ENCODE results near the gene ERAL1. TPM values are rescaled to one million over a fixed set of nuclear protein-coding genes. Genes with fewer than 3 reads are reported as not detected.

The ERAL1 gene
- total RNA-seq: 19.7 TPM
- 30.3 TPM for polyA plus RNA-seq
- long read RNA-seq, donor 1, partial matches to known transcripts: 0 of 1 reads
- long read RNA-seq, donor 1, other reads (novel, unspliced or antisense): 0 of 1 reads
- long read RNA-seq, donor 2: 0 reads
- long read RNA-seq, donor 3, transcript ERAL1-201 (10 exons, 1,925 nt): major isoform, 22 of 28 reads
- long read RNA-seq, donor 3, partial matches to known transcripts: 5 of 28 reads
- long read RNA-seq, donor 3, other reads (novel, unspliced or antisense): 0 of 28 reads
- long read RNA-seq, donor 4, transcript ERAL1-201 (10 exons, 1,925 nt): major isoform, 7 of 9 reads
- long read RNA-seq, donor 4, partial matches to known transcripts: 0 of 9 reads
- long read RNA-seq, donor 4, other reads (novel, unspliced or antisense): 0 of 9 reads
- long read RNA-seq, donor 5, transcript ERAL1-201 (10 exons, 1,925 nt): major isoform, 9 of 17 reads
- long read RNA-seq, donor 5, partial matches to known transcripts: 7 of 17 reads
- long read RNA-seq, donor 5, other reads (novel, unspliced or antisense): 0 of 17 reads
- long read RNA-seq, donor 6, transcript ERAL1-201 (10 exons, 1,925 nt): major isoform, 7 of 8 reads
- long read RNA-seq, donor 6, partial matches to known transcripts: 0 of 8 reads
- long read RNA-seq, donor 6, other reads (novel, unspliced or antisense): 0 of 8 reads
- long read RNA-seq, donor 7, transcript ERAL1-201 (10 exons, 1,925 nt): major isoform, 12 of 20 reads
- long read RNA-seq, donor 7, partial matches to known transcripts: 7 of 20 reads
- long read RNA-seq, donor 7, other reads (novel, unspliced or antisense): 0 of 20 reads
- long read RNA-seq, donor 8, transcript ERAL1-201 (10 exons, 1,925 nt): major isoform, 6 of 7 reads
- long read RNA-seq, donor 8, partial matches to known transcripts: 0 of 7 reads
- long read RNA-seq, donor 8, other reads (novel, unspliced or antisense): 0 of 7 reads
- long read RNA-seq, donor 9, transcript ERAL1-201 (10 exons, 1,925 nt): major isoform, 5 of 7 reads
- long read RNA-seq, donor 9, partial matches to known transcripts: 0 of 7 reads
- long read RNA-seq, donor 9, other reads (novel, unspliced or antisense): 0 of 7 reads
- long read RNA-seq, donor 10, partial matches to known transcripts: 0 of 6 reads
- long read RNA-seq, donor 10, other reads (novel, unspliced or antisense): 0 of 6 reads

- H3K9me3 ChIP-seq (ENCODE audit: control insufficient read depth in 2 of 2, insufficient read depth in 1 of 2, low read length in 1 of 2): no peaks in the 10 kb centered on the region
- WGBS: 1% methylated on average over 42 of the region's 42 CpGs
- H3K36me3 ChIP-seq (ENCODE audit: control insufficient read depth in 2 of 2, insufficient read depth in 2 of 2, low read length in 1 of 2): peaks cover 21 to 22% of the 10 kb centered on the region in 2 donors
- peak within 1 kb of the TSS; percentile 62 to 71 for H3K4me3 ChIP-seq (ENCODE audit: low read length in 2 of 2)
- peak within 1 kb of the TSS; percentile 48 to 82 for H3K27ac ChIP-seq (ENCODE audit: low read depth in 1 of 2, low read length in 1 of 2)
- H3K4me1 ChIP-seq (ENCODE audit: control insufficient read depth in 2 of 2, insufficient read depth in 2 of 2, low read length in 2 of 2): peaks cover 11 to 14% of the 10 kb centered on the region in 2 donors
- no peaks in the 10 kb centered on the region for H3K27me3 ChIP-seq (ENCODE audit: control insufficient read depth in 2 of 2, insufficient read depth in 1 of 2, low read length in 1 of 2)
- DNase-seq (ENCODE audit: low read depth in 6 of 9, low spot score in 9 of 9): peak; percentile 70 to 92 (median 80)
These were observed at the start of gene ERAL1 for GRCh38 chr17:28854457-28855335. TSS of gene ERAL1 (plus strand) at chr17:28855016. CDS start at chr17:28855035, 19 bp downstream.

GRCh38 chr17:28807925-28808634, 46.7 kb upstream of the ERAL1 start:
- WGBS: 78% methylated on average over 2 of the region's 2 CpGs
- Histone ChIP-seq H3K27ac (ENCODE audit: low read depth in 1 of 2, low read length in 1 of 2) (peak overlapping the region in 1 of 2 donors; percentile 76), H3K27me3 (ENCODE audit: control insufficient read depth in 2 of 2, insufficient read depth in 1 of 2, low read length in 1 of 2) (no peaks in the 10 kb centered on the region), H3K36me3 (ENCODE audit: control insufficient read depth in 2 of 2, insufficient read depth in 2 of 2, low read length in 1 of 2) (peaks cover 11 to 24% of the 10 kb centered on the region in 2 donors), H3K9me3 (ENCODE audit: control insufficient read depth in 2 of 2, insufficient read depth in 1 of 2, low read length in 1 of 2) (no peaks in the 10 kb centered on the region), H3K4me1 (ENCODE audit: control insufficient read depth in 2 of 2, insufficient read depth in 2 of 2, low read length in 2 of 2) (peaks cover 4 to 12% of the 10 kb centered on the region in 2 donors), H3K4me3 (ENCODE audit: low read length in 2 of 2) (no peak overlapping the region)
- no peak for DNase-seq (ENCODE audit: low read depth in 6 of 9, low spot score in 9 of 9)

- Histone ChIP-seq H3K36me3 (ENCODE audit: control insufficient read depth in 2 of 2, insufficient read depth in 2 of 2, low read length in 1 of 2) (peaks cover 8 to 16% of the 10 kb centered on the region in 2 donors), H3K4me3 (ENCODE audit: low read length in 2 of 2) (no peak overlapping the region), H3K27ac (ENCODE audit: low read depth in 1 of 2, low read length in 1 of 2) (no peak overlapping the region), H3K4me1 (ENCODE audit: control insufficient read depth in 2 of 2, insufficient read depth in 2 of 2, low read length in 2 of 2) (peaks cover 4 to 12% of the 10 kb centered on the region in 2 donors), H3K9me3 (ENCODE audit: control insufficient read depth in 2 of 2, insufficient read depth in 1 of 2, low read length in 1 of 2) (no peaks in the 10 kb centered on the region), H3K27me3 (ENCODE audit: control insufficient read depth in 2 of 2, insufficient read depth in 1 of 2, low read length in 1 of 2) (no peaks in the 10 kb centered on the region)
- WGBS: 100% methylated on average over 1 of the region's 1 CpG
- no peak for DNase-seq (ENCODE audit: low read depth in 6 of 9, low spot score in 9 of 9)
These were observed 44.4 kb upstream of the ERAL1 start for GRCh38 chr17:28810437-28810836.

DNA sequence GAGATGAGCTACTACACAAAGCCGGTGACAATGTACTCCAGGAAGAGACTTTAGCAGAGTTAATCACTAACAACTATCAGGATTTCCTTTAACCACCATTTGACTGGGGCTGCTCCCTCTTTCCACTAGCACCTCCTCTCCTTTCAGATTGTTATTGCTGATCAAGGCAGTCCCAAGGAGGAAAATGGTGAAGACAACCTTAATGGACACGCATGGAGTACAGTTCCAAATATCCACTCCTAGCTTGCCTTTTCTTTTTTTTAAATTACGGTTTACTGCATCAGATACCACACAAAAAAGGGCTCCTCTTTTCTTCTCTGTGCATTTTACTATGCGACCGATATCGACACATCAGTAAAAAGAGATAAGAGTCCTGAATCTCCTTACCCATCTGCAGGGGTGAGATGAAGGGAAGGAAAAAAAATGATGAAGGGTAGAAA, 43.1 kb upstream of the ERAL1 start:
- Histone ChIP-seq H3K4me1 (ENCODE audit: control insufficient read depth in 2 of 2, insufficient read depth in 2 of 2, low read length in 2 of 2) (peaks cover 4 to 12% of the 10 kb centered on the region in 2 donors), H3K27me3 (ENCODE audit: control insufficient read depth in 2 of 2, insufficient read depth in 1 of 2, low read length in 1 of 2) (no peaks in the 10 kb centered on the region), H3K27ac (ENCODE audit: low read depth in 1 of 2, low read length in 1 of 2) (peak overlapping the region; percentile 89 to 90), H3K4me3 (ENCODE audit: low read length in 2 of 2) (peak overlapping the region; percentile 80 to 82), H3K36me3 (ENCODE audit: control insufficient read depth in 2 of 2, insufficient read depth in 2 of 2, low read length in 1 of 2) (peaks cover 0 to 5% of the 10 kb centered on the region in 2 donors), H3K9me3 (ENCODE audit: control insufficient read depth in 2 of 2, insufficient read depth in 1 of 2, low read length in 1 of 2) (no peaks in the 10 kb centered on the region)
- WGBS: 2% methylated on average over 6 of the region's 6 CpGs
- DNase-seq (ENCODE audit: low read depth in 6 of 9, low spot score in 9 of 9): peak in 7 of 9 donors; percentile 7 to 33 (median 15)

DNA sequence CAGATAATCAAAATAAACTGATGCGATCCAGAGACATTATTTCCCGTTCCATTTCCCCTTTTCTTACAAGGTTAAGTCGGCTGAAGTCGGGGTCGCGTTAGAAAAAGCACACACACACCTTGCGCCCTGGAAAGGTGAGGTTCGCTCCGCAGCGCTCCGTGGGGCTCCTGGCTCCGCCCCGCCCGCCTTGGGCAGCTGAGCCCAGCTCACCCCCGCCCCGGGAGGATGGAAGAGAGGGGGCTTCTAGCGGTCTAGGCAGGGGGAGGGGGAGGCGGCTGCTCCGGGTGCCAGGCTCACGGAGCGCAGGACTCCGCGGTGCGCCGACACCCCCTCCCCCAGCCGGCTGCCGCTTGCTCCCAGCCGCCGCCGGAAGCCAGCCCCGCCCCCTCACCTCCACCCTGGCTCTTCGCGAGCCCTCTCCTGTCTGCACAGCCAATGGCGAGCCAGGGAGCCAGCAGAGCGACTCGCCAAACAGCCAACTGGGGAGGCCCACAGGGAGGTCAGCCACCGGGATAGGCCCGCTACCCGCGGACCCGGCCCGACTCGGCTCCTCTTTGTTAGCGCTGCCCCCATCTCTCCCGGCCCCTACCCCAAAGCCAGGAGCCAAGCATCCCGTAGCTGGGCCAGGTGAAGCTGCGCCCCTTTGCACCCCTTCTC, 42.6 kb upstream of the ERAL1 start:
- Histone ChIP-seq H3K4me1 (ENCODE audit: control insufficient read depth in 2 of 2, insufficient read depth in 2 of 2, low read length in 2 of 2) (peaks cover 4 to 12% of the 10 kb centered on the region in 2 donors), H3K9me3 (ENCODE audit: control insufficient read depth in 2 of 2, insufficient read depth in 1 of 2, low read length in 1 of 2) (no peaks in the 10 kb centered on the region), H3K4me3 (ENCODE audit: low read length in 2 of 2) (peak overlapping the region; percentile 80 to 82), H3K27ac (ENCODE audit: low read depth in 1 of 2, low read length in 1 of 2) (peak overlapping the region; percentile 93 to 97), H3K36me3 (ENCODE audit: control insufficient read depth in 2 of 2, insufficient read depth in 2 of 2, low read length in 1 of 2) (peaks cover 0 to 3% of the 10 kb centered on the region in 2 donors), H3K27me3 (ENCODE audit: control insufficient read depth in 2 of 2, insufficient read depth in 1 of 2, low read length in 1 of 2) (no peaks in the 10 kb centered on the region)
- DNase-seq (ENCODE audit: low read depth in 6 of 9, low spot score in 9 of 9): peak; percentile 86 to 98 (median 92)
- under 1% methylated on average over 47 of the region's 47 CpGs for WGBS

- Histone ChIP-seq H3K27ac (ENCODE audit: low read depth in 1 of 2, low read length in 1 of 2) (peak overlapping the region; percentile 93 to 97), H3K4me1 (ENCODE audit: control insufficient read depth in 2 of 2, insufficient read depth in 2 of 2, low read length in 2 of 2) (peaks cover 4 to 12% of the 10 kb centered on the region in 2 donors), H3K4me3 (ENCODE audit: low read length in 2 of 2) (peak overlapping the region; percentile 80 to 82), H3K27me3 (ENCODE audit: control insufficient read depth in 2 of 2, insufficient read depth in 1 of 2, low read length in 1 of 2) (no peaks in the 10 kb centered on the region), H3K9me3 (ENCODE audit: control insufficient read depth in 2 of 2, insufficient read depth in 1 of 2, low read length in 1 of 2) (no peaks in the 10 kb centered on the region), H3K36me3 (ENCODE audit: control insufficient read depth in 2 of 2, insufficient read depth in 2 of 2, low read length in 1 of 2) (peaks cover 0 to 3% of the 10 kb centered on the region in 2 donors)
- WGBS: 0% methylated on average over 10 of the region's 10 CpGs
- peak in 3 of 9 donors; percentile 10 to 69 (median 61) for DNase-seq (ENCODE audit: low read depth in 6 of 9, low spot score in 9 of 9)
These were observed 42.0 kb upstream of the ERAL1 start for GRCh38 chr17:28812748-28813377.

- H3K4me1 ChIP-seq (ENCODE audit: control insufficient read depth in 2 of 2, insufficient read depth in 2 of 2, low read length in 2 of 2): peaks cover 2 to 5% of the 10 kb centered on the region in 2 donors
- H3K27me3 ChIP-seq (ENCODE audit: control insufficient read depth in 2 of 2, insufficient read depth in 1 of 2, low read length in 1 of 2): no peaks in the 10 kb centered on the region
- WGBS: 95% methylated on average over 4 of the region's 4 CpGs
- H3K9me3 ChIP-seq (ENCODE audit: control insufficient read depth in 2 of 2, insufficient read depth in 1 of 2, low read length in 1 of 2): no peaks in the 10 kb centered on the region
- no peak overlapping the region for H3K27ac ChIP-seq (ENCODE audit: low read depth in 1 of 2, low read length in 1 of 2)
- H3K36me3 ChIP-seq (ENCODE audit: control insufficient read depth in 2 of 2, insufficient read depth in 2 of 2, low read length in 1 of 2): no peaks in the 10 kb centered on the region
- no peak overlapping the region for H3K4me3 ChIP-seq (ENCODE audit: low read length in 2 of 2)
- DNase-seq (ENCODE audit: low read depth in 6 of 9, low spot score in 9 of 9): no peak
These were observed 38.3 kb upstream of the ERAL1 start for GRCh38 chr17:28816540-28816939.

Data from thymus (tissue), 14 donors.